ENCODE data around the gene ACAP2.

- TF ChIP-seq POLR2A (IDR thresholded peaks at IDR 0.05; ENCODE audit: low read length), result no peak
- no peak for TF ChIP-seq GATA1 (IDR thresholded peaks at IDR 0.05; ENCODE audit: low read depth, low read length)
These were observed 26.0 kb upstream of the ACAP2 start for GRCh38 chr3:195468841-195469240.
